ENCODE measurements around the gene ASIC4.

Gene ASIC4

DNA sequence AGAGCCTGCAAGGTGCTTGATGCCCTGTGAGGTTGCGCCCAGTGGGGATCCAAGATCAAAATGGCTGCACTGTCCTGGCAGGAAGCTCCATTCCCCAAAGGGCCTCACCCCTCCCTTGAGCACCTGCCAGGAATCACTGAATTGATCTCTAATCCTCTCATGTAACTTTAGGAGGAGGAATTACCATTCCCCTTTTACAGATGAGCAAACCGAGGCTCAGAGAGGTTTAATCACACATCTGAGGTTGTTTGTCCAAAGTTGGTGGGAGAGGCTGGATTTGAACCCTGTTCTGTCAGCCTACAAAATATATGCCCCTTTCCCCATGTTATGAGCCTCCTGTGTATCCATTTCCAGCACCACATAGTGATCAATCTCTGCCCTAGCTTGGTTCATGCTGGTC, 10.5 kb downstream of the ASIC4 start:
- ATAC-seq (replicated peaks), result no peak
- Mint-ChIP-seq H3K4me3 (no peak overlapping the region), H3K27ac (no peak overlapping the region), H3K9me3 (no peaks in the 10 kb centered on the region), H3K27me3 (peaks cover 78 to 89% of the 10 kb centered on the region in 2 donors), H3K36me3 (no peaks in the 10 kb centered on the region), H3K4me1 (peaks cover 12 to 21% of the 10 kb centered on the region in 2 donors)
- no peak for DNase-seq

DNA sequence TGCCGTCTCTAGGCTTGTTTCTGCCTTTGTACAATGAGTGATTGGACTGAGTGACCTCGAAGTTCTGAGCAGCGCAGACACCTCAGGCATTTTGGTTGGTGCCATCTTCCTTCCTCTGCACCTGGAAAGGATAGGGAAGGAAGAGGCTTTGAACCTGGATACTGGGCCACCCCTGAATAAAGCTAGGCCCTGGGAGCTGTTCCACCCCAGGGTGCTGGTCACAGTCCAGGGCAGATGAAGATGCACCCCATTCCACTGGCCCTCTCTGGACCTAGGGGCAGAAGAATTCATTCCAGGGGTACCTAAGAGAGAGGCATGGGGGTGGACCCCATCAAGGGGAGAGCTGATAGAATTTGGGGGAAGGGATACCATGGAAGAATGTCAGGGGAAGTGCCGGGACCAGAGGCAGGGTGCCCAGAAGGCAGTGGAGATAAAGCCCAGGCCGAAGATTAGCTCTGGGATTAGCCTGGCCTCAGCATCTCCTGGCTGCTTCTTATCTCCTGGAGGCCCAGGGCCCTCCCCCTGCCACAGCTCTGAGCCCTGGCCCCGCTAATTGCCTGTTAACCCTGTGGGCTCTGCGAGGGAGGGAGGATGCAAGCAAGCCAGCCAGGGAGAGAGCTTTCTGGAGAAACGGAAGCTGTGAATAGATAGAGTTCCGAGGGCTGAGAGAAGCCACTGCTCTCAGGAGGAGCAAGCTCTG, 11.4 kb downstream of the ASIC4 start:
- no peaks in the 10 kb centered on the region for H3K9me3 Mint-ChIP-seq
- H3K4me3 Mint-ChIP-seq, result no peak overlapping the region
- peaks cover 78 to 89% of the 10 kb centered on the region in 2 donors for H3K27me3 Mint-ChIP-seq
- no peaks in the 10 kb centered on the region for H3K36me3 Mint-ChIP-seq
- ATAC-seq (replicated peaks), result no peak
- DNase-seq, result no peak
- peaks cover 15 to 28% of the 10 kb centered on the region in 2 donors for H3K4me1 Mint-ChIP-seq
- H3K27ac Mint-ChIP-seq, result no peak overlapping the region

DNA sequence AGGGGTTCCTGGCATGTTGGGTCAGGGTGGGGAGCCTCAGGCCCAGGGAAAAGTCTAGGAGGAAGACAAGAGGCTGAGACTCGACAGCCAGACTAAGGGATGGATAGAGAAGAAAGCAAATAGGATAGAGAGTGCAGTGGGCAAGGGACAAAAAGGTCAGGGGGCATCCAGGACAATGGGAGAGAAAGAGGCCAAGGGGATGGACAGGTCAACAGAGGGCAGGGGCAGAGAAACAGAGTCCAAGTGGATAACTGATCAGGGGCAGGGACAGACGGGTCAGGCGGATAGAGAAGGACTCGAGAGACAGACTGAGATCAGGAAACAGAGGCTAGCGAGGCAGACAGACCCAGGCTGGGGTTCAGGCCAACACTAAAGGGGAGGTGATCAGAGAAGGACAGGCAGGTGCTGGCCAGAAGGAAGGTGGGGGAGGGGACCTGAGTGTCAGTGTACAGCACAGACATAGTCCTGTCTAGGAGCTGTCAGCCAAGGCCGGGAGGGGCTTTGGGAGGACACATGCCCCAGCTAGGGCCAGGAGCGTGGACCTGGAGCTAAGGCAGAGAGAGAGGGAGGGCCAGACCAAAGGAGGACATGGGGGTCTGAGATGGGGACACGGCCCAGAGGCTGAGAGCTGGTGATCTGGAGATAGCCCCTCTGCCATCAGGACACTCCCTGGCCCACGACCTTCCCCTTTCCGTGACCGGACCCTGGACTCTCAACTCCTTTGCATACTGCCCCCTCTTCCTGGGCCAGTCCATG, 12.2 kb downstream of the ASIC4 start:
- no peak overlapping the region for H3K4me3 Mint-ChIP-seq
- no peak for ATAC-seq (replicated peaks)
- peaks cover 81 to 89% of the 10 kb centered on the region in 2 donors for H3K27me3 Mint-ChIP-seq
- no peaks in the 10 kb centered on the region for H3K9me3 Mint-ChIP-seq
- no peak for DNase-seq
- peaks cover 12 to 23% of the 10 kb centered on the region in 2 donors for H3K4me1 Mint-ChIP-seq
- H3K27ac Mint-ChIP-seq, result no peak overlapping the region
- H3K36me3 Mint-ChIP-seq, result no peaks in the 10 kb centered on the region

DNA sequence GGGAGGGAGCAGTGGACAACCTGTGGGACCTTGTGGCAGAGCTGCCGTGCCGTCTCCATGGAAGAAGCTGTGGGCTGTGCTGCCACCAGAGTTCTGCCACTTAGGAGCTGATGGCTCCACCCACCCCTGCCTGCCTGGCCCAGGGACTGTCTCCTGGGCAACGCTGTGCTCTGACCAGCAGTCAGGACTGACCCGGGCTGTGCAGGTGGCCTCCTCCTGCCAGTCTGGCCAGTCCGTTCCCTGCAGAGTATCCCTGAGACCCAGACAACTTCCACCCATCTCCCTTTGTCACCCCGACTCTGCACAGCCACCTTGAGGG, 12.8 kb downstream of the ASIC4 start:
- no peak overlapping the region for H3K4me3 Mint-ChIP-seq
- no peaks in the 10 kb centered on the region for H3K9me3 Mint-ChIP-seq
- ATAC-seq (replicated peaks) (no peak), DNase-seq (no peak)
- no peaks in the 10 kb centered on the region for H3K36me3 Mint-ChIP-seq
- peaks cover 7 to 18% of the 10 kb centered on the region in 2 donors for H3K4me1 Mint-ChIP-seq
- peaks cover 79 to 88% of the 10 kb centered on the region in 2 donors for H3K27me3 Mint-ChIP-seq
- no peak overlapping the region for H3K27ac Mint-ChIP-seq

GRCh38 chr2:219527472-219527871, 13.2 kb downstream of the ASIC4 start:
- DNase-seq (no peak), ATAC-seq (replicated peaks) (no peak)
- Mint-ChIP-seq H3K27me3 (peaks cover 79 to 89% of the 10 kb centered on the region in 2 donors), H3K4me3 (no peak overlapping the region), H3K36me3 (no peaks in the 10 kb centered on the region), H3K9me3 (no peaks in the 10 kb centered on the region), H3K4me1 (peaks cover 6 to 16% of the 10 kb centered on the region in 2 donors), H3K27ac (no peak overlapping the region)

- H3K4me1 Mint-ChIP-seq, result peaks cover 3 to 8% of the 10 kb centered on the region in 2 donors
- H3K9me3 Mint-ChIP-seq, result no peaks in the 10 kb centered on the region
- peaks cover 74 to 84% of the 10 kb centered on the region in 2 donors for H3K27me3 Mint-ChIP-seq
- no peak overlapping the region for H3K4me3 Mint-ChIP-seq
- no peaks in the 10 kb centered on the region for H3K36me3 Mint-ChIP-seq
- no peak overlapping the region for H3K27ac Mint-ChIP-seq
- ATAC-seq (replicated peaks), result peak; percentile 92 to 96
- peak; percentile 77 for DNase-seq
Observed at GRCh38 chr2:219530048-219530963, 16.0 kb downstream of the ASIC4 start.

DNA sequence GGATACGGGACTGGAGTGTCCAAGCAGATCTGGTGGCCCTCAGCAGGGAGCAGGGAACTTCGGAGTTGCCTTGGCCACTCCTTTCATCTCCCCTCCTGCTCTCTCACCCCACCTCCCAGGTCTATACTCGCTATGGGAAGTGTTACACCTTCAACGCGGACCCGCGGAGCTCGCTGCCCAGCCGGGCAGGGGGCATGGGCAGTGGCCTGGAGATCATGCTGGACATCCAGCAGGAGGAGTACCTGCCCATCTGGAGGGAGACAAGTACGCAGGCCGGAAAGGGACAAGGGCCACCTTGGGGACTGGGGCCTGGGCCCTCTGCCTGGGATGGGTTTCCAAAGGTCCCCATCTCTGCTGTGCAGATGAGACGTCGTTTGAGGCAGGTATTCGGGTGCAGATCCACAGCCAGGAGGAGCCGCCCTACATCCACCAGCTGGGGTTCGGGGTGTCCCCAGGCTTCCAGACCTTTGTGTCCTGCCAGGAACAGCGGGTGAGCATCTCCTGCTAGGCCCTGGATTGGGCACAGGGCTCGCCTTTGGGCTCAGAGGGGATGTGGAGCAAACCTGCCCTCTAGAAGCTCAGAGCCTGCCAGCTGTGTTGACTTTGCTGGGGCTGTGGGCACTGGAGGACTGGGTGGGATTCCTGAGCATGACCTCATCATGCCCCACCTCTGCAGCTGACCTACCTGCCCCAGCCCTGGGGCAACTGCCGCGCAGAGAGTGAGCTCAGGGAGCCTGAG, 17.5 kb downstream of the ASIC4 start:
- Mint-ChIP-seq H3K36me3 (no peaks in the 10 kb centered on the region), H3K27ac (no peak overlapping the region), H3K4me1 (peaks cover 3 to 8% of the 10 kb centered on the region in 2 donors), H3K9me3 (no peaks in the 10 kb centered on the region), H3K27me3 (peaks cover 69 to 84% of the 10 kb centered on the region in 2 donors), H3K4me3 (no peak overlapping the region)
- DNase-seq (no peak), ATAC-seq (replicated peaks) (no peak)

- H3K9me3 Mint-ChIP-seq, result no peaks in the 10 kb centered on the region
Observed at GRCh38 chr2:219532378-219532649, 18.0 kb downstream of the ASIC4 start.

DNA sequence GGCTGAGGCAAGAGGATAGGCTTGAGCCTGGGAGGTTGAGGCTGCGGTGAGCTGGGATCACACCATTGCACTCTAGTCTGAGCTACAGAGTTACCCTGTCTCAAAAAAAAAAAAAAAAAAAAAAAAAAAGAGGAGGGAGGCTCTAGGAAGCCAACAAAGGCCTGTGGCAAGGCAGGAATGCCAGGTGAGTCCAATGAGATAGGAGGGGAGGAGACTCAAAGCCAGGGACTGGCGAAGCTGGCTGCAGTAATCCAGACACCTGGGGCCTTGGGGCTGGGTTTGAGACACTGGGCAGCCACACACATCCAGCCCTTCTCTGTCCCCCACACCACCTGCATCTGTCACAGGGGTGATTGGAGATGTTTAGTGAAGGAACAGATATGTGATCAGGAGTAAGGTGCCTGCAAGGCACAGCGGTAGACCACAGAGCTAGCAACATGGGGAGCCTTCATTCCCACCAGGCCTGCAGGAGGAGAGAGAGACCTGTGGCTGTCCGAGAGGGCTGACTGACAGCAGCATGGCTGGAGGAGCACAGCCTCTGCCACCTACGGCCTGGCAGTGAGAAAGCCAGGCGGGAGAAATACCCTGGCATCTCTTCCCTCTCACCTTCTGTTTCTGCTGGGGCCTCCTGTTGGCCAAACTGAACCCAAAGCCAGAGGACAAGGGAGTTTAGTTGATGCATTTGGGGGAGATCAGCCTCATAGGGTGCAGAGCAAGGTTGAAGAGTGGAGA, 19.8 kb downstream of the ASIC4 start:
- Mint-ChIP-seq H3K36me3 (peaks cover 10 to 13% of the 10 kb centered on the region in 2 donors), H3K27me3 (peaks cover 66 to 83% of the 10 kb centered on the region in 2 donors), H3K9me3 (no peaks in the 10 kb centered on the region), H3K4me1 (peaks cover 3 to 8% of the 10 kb centered on the region in 2 donors), H3K4me3 (no peak overlapping the region), H3K27ac (no peak overlapping the region)
- DNase-seq (no peak), ATAC-seq (replicated peaks) (no peak)

More at GRCh38 chr2:219532378-219532649, 18.0 kb downstream of the ASIC4 start:
- Mint-ChIP-seq H3K27me3 (peaks cover 69 to 84% of the 10 kb centered on the region in 2 donors), H3K36me3 (peaks cover 3 to 4% of the 10 kb centered on the region in 2 donors), H3K4me3 (no peak overlapping the region), H3K27ac (no peak overlapping the region), H3K4me1 (peaks cover 3 to 8% of the 10 kb centered on the region in 2 donors)
- ATAC-seq (replicated peaks) (no peak), DNase-seq (no peak)

- H3K27me3 Mint-ChIP-seq, result peaks cover 60 to 83% of the 10 kb centered on the region in 2 donors
- no peaks in the 10 kb centered on the region for H3K9me3 Mint-ChIP-seq
- H3K4me1 Mint-ChIP-seq, result peaks cover 1 to 3% of the 10 kb centered on the region in 2 donors
- no peak for DNase-seq
- peaks cover 23 to 34% of the 10 kb centered on the region in 2 donors for H3K36me3 Mint-ChIP-seq
- no peak overlapping the region for H3K27ac Mint-ChIP-seq
- no peak overlapping the region for H3K4me3 Mint-ChIP-seq
- no peak for ATAC-seq (replicated peaks)
Observed at GRCh38 chr2:219536425-219536824, 22.1 kb downstream of the ASIC4 start.

- no peak for DNase-seq
- H3K27me3 Mint-ChIP-seq, result peaks cover 57 to 83% of the 10 kb centered on the region in 2 donors
- ATAC-seq (replicated peaks), result no peak
- no peak overlapping the region for H3K27ac Mint-ChIP-seq
- H3K9me3 Mint-ChIP-seq, result no peaks in the 10 kb centered on the region
- no peak overlapping the region for H3K4me3 Mint-ChIP-seq
- peaks cover 2 to 8% of the 10 kb centered on the region in 2 donors for H3K4me1 Mint-ChIP-seq
- peaks cover 24 to 36% of the 10 kb centered on the region in 2 donors for H3K36me3 Mint-ChIP-seq
Observed at GRCh38 chr2:219536967-219537366, 22.7 kb downstream of the ASIC4 start.

GRCh38 chr2:219537657-219538488, 23.6 kb downstream of the ASIC4 start:
- peaks cover 51 to 86% of the 10 kb centered on the region in 2 donors for H3K27me3 Mint-ChIP-seq
- peaks cover 24 to 36% of the 10 kb centered on the region in 2 donors for H3K36me3 Mint-ChIP-seq
- no peak for DNase-seq
- H3K27ac Mint-ChIP-seq, result no peak overlapping the region
- H3K4me3 Mint-ChIP-seq, result no peak overlapping the region
- peaks cover 7 to 17% of the 10 kb centered on the region in 2 donors for H3K4me1 Mint-ChIP-seq
- no peaks in the 10 kb centered on the region for H3K9me3 Mint-ChIP-seq
- ATAC-seq (replicated peaks), result no peak
